BE2C (cell line): ENCODE data around the gene MEG3.

Source experiments
- DNase-seq: peaks from one replicate; pipeline ENCODE4 v3.0.0-alpha.2; 2020
- H3K27me3 ChIP-seq: fragments of 250-450 bp; sonication (Bioruptor Pico); 2 replicates; pipeline ENCODE4 v1.5.1; 2020; ENCODE audit warnings: mild to moderate bottlenecking
- H3K36me3 ChIP-seq: fragments of 250-450 bp; sonication (Bioruptor Pico); 2 replicates; pipeline ENCODE4 v1.5.1; 2020; ENCODE audit warnings: mild to moderate bottlenecking
- H3K4me1 ChIP-seq: fragments of 250-450 bp; sonication (Bioruptor Pico); 2 replicates; pipeline ENCODE4 v1.5.1; 2020
- H3K4me3 ChIP-seq: 2 replicates; pipeline ENCODE4 v1.5.1; 2011; ENCODE audit warnings: low read depth, low read length
- H3K9me3 ChIP-seq: fragments of 250-450 bp; sonication (Bioruptor Pico); 2 replicates; pipeline ENCODE4 v1.5.1; 2020
- CTCF ChIP-seq: IDR thresholded peaks from 2 replicates; pipeline ENCODE4 v1.5.1; 2012; ENCODE audit warnings: mild to moderate bottlenecking, low read depth, low read length

Gene MEG3

GRCh38 chr14:100875126-100875525, 49.2 kb downstream of the MEG3 start:
- no peak for TF ChIP-seq CTCF

GRCh38 chr14:100875861-100876590, 50.1 kb downstream of the MEG3 start:
- Histone ChIP-seq H3K4me1 (no peaks in the 10 kb centered on the region; the same call in 1 of the 2 replicates), H3K36me3 (peaks cover 80% of the 10 kb centered on the region)

More at GRCh38 chr14:100875126-100875525, 49.2 kb downstream of the MEG3 start:
- peaks cover 73% of the 10 kb centered on the region for H3K36me3 ChIP-seq
- H3K4me1 ChIP-seq = no peaks in the 10 kb centered on the region; the same call in 1 of the 2 replicates
- no peak overlapping the region for H3K4me3 ChIP-seq
- no peaks in the 10 kb centered on the region for H3K9me3 ChIP-seq
- DNase-seq = no peak
- no peaks in the 10 kb centered on the region for H3K27me3 ChIP-seq

GRCh38 chr14:100878271-100879146, 52.6 kb downstream of the MEG3 start:
- no peak for TF ChIP-seq CTCF
- H3K27me3 ChIP-seq = no peaks in the 10 kb centered on the region
- H3K36me3 ChIP-seq = peaks cover 88% of the 10 kb centered on the region
- no peak for DNase-seq
- no peaks in the 10 kb centered on the region for H3K9me3 ChIP-seq
- H3K4me1 ChIP-seq = no peaks in the 10 kb centered on the region
- no peak overlapping the region for H3K4me3 ChIP-seq

More at GRCh38 chr14:100875861-100876590, 50.1 kb downstream of the MEG3 start:
- no peaks in the 10 kb centered on the region for H3K9me3 ChIP-seq
- no peak for TF ChIP-seq CTCF
- no peaks in the 10 kb centered on the region for H3K27me3 ChIP-seq
- DNase-seq = no peak
- H3K4me3 ChIP-seq = no peak overlapping the region

DNA sequence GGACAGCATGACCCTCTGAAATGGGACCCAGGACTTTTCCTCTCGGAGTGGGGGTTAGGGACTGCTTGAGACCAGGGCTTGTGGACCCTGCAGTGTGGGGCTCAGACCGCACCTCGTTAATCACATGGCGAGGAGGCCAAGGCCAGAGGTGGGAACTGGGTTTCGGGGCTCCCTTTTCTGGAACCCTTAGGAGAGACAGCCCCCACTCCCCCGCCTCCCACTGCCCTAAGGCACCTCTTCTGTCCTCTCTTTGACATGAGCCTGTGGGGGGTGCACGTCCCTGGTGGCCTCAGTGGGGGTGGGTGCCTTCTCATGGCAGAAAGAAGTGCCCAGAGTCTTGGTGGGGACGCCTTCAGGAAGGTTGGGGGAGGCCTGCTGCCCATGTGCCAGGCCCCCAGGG, 53.3 kb downstream of the MEG3 start:
- H3K4me1 ChIP-seq = no peaks in the 10 kb centered on the region
- no peaks in the 10 kb centered on the region for H3K9me3 ChIP-seq
- H3K27me3 ChIP-seq = no peaks in the 10 kb centered on the region
- TF ChIP-seq CTCF = no peak
- DNase-seq = no peak
- no peak overlapping the region for H3K4me3 ChIP-seq
- peaks cover 88% of the 10 kb centered on the region for H3K36me3 ChIP-seq

GRCh38 chr14:100879782-100880181, 53.9 kb downstream of the MEG3 start:
- Histone ChIP-seq H3K4me3 (no peak overlapping the region), H3K9me3 (no peaks in the 10 kb centered on the region), H3K4me1 (no peaks in the 10 kb centered on the region), H3K27me3 (no peaks in the 10 kb centered on the region), H3K36me3 (peaks cover 87% of the 10 kb centered on the region)
- no peak for TF ChIP-seq CTCF
- no peak for DNase-seq
